Keratinocyte (primary cell): ENCODE measurements around the gene TMEM109. TPM values are rescaled to one million over a fixed set of nuclear protein-coding genes. Genes with fewer than 3 reads are reported as not detected.

ENCODE experiments used
- DNase-seq: peaks from one replicate; pipeline ENCODE4 v3.0.0-alpha.2; 2011; ENCODE audit warnings: low read depth, missing footprints, low spot score
- FAIRE-seq: peaks from 2 replicates; lab custom pipeline; 2011; peaks lifted over from hg19 to GRCh38; lab: Jason Lieb, UNC
- H2AFZ ChIP-seq: 2 replicates; pipeline ENCODE4 v1.6.0; 2012; ENCODE audit warnings: low read length, control low read depth, inconsistent platforms; ENCODE audit not compliant: control insufficient read depth
- H3K27ac ChIP-seq: 2 replicates; pipeline ENCODE4 v1.5.1; 2011; ENCODE audit warnings: low read length; ENCODE audit not compliant: control insufficient read depth, insufficient read depth
- H3K27me3 ChIP-seq: 3 replicates; pipeline ENCODE4 v1.6.0; 2011; ENCODE audit warnings: low read length; ENCODE audit not compliant: control insufficient read depth, insufficient read depth; ENCODE audit errors: extremely low read depth
- H3K36me3 ChIP-seq, 2 experiments: 2 replicates in 1 of 2; 3 replicates in 1 of 2; pipeline ENCODE4 v1.5.1; 2011; ENCODE audit warnings: low read length in 2 of 2, mild to moderate bottlenecking in 1 of 2; ENCODE audit not compliant: control insufficient read depth in 2 of 2, insufficient read depth in 2 of 2; ENCODE audit errors: extremely low read depth in 1 of 2
- H3K4me1 ChIP-seq: 3 replicates; pipeline ENCODE4 v1.5.1; 2011; ENCODE audit warnings: low read length; ENCODE audit not compliant: control insufficient read depth, insufficient read depth; ENCODE audit errors: extremely low read depth
- H3K4me2 ChIP-seq: 3 replicates; pipeline ENCODE4 v1.6.0; 2011; ENCODE audit warnings: low read depth, low read length; ENCODE audit not compliant: control insufficient read depth, insufficient read depth; ENCODE audit errors: extremely low read depth
- H3K4me3 ChIP-seq, 3 experiments: fragments of 200-600 bp in 1 of 3; sonication (generic) in 1 of 3; 2 replicates in 2 of 3; 3 replicates in 1 of 3; pipeline ENCODE4 v1.5.1; 2011 to 2016; ENCODE audit warnings: low read length in 3 of 3, mild to moderate bottlenecking in 3 of 3, control low read depth in 2 of 3, inconsistent platforms in 1 of 3, low read depth in 1 of 3, mixed read lengths in 1 of 3, mixed run types in 1 of 3, moderate library complexity in 1 of 3; ENCODE audit not compliant: control insufficient read depth in 2 of 3, insufficient read depth in 2 of 3; ENCODE audit errors: extremely low read depth in 1 of 3
- H3K79me2 ChIP-seq: 2 replicates; pipeline ENCODE4 v1.6.0; 2012; ENCODE audit warnings: low read length; ENCODE audit not compliant: control insufficient read depth, insufficient read depth
- H3K9ac ChIP-seq: 3 replicates; pipeline ENCODE4 v1.6.0; 2011; ENCODE audit warnings: low read length; ENCODE audit not compliant: control insufficient read depth, insufficient read depth; ENCODE audit errors: extremely low read depth
- H3K9me1 ChIP-seq: 3 replicates; pipeline ENCODE4 v1.6.0; 2011; ENCODE audit warnings: low read length; ENCODE audit not compliant: control insufficient read depth, insufficient read depth; ENCODE audit errors: extremely low read depth
- H3K9me3 ChIP-seq: 2 replicates; pipeline ENCODE4 v1.5.1; 2012; ENCODE audit warnings: low read depth, low read length; ENCODE audit not compliant: control insufficient read depth
- H4K20me1 ChIP-seq: 3 replicates; pipeline ENCODE4 v1.6.0; 2011; ENCODE audit warnings: low read length; ENCODE audit not compliant: control insufficient read depth, insufficient read depth; ENCODE audit errors: extremely low read depth
- EZH2 ChIP-seq: IDR thresholded peaks from one replicate; pipeline ENCODE4 v1.6.1; 2012; ENCODE audit warnings: inconsistent platforms, mild to moderate bottlenecking, low read length, moderate library complexity
- dilution Hi-C: fragments of 300-500 bp; cut with MboI; formaldehyde crosslinking; loops from one replicate; pipeline ENCODE4 v1.7.0; 2020; ENCODE audit warnings: low sequenced_read_pairs; ENCODE audit not compliant: extremely low pct_ligation_motif_present
- polyA plus RNA-seq, 5 experiments: library from polyadenylated mRNA; depleted of rRNA in 3 of 5; stranded (reverse) in 3 of 5; stranded (forward) in 1 of 5; unstranded in 1 of 5; fragments of >200 nt; gene quantifications; 1 replicate in 1 of 5; 2 replicates in 3 of 5; 3 replicates in 1 of 5; pipeline versions ENCODE4 v1.2.1 to v1.2.3, GENCODE V29; 2011 to 2012; ENCODE audit warnings: missing spikeins in 2 of 5, low read depth in 1 of 5, low replicate concordance in 1 of 5
- TF ChIP-seq, protein P1 (sequence below), 3 experiments: IDR thresholded peaks in 1 of 3; conservative IDR thresholded peaks in 1 of 3; optimal IDR thresholded peaks in 1 of 3; 2 replicates in 2 of 3; 3 replicates in 1 of 3; pipeline versions ENCODE3 to v1.5.1; 2011; ENCODE audit warnings: low read length in 3 of 3, mild to moderate bottlenecking in 3 of 3, moderate library complexity in 2 of 3, control low read depth in 1 of 3, inconsistent platforms in 1 of 3; ENCODE audit not compliant: insufficient read depth in 2 of 3; ENCODE audit errors: extremely low read depth in 1 of 3

TMEM109 gene
- polyA plus RNA-seq, 1 donor (not counting 4 experiments of a cell fraction or from before 2014, with no cell fraction given) = 25.2 TPM

DNA sequence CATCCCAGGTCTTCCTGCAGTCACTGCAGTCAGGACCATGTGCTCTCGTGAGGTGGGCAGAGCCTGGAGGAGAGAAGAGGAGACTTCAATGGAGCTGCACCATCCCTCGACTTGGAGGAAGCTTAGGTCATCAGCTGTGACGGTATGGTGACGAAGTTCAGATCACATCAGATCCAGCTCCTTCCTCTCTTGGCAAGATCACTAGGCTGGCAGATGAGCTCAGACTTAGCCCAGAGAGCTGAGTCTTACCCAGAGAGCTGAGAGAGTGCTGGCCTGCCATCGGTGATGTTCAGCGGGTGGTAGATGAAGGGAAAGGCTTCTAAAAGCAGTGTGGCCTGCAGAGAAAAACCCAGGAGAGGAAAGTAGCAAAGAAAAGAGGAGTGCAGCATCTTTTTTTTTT is 39.8 kb downstream of the TMEM109 start:
- no peak for TF ChIP-seq EZH2
- TF ChIP-seq, protein P1, sequence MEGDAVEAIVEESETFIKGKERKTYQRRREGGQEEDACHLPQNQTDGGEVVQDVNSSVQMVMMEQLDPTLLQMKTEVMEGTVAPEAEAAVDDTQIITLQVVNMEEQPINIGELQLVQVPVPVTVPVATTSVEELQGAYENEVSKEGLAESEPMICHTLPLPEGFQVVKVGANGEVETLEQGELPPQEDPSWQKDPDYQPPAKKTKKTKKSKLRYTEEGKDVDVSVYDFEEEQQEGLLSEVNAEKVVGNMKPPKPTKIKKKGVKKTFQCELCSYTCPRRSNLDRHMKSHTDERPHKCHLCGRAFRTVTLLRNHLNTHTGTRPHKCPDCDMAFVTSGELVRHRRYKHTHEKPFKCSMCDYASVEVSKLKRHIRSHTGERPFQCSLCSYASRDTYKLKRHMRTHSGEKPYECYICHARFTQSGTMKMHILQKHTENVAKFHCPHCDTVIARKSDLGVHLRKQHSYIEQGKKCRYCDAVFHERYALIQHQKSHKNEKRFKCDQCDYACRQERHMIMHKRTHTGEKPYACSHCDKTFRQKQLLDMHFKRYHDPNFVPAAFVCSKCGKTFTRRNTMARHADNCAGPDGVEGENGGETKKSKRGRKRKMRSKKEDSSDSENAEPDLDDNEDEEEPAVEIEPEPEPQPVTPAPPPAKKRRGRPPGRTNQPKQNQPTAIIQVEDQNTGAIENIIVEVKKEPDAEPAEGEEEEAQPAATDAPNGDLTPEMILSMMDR (optimal IDR thresholded peaks at IDR 0.05 in 1 of 3, IDR thresholded peaks at IDR 0.05 in 1 of 3, conservative IDR thresholded peaks at IDR 0.05 in 1 of 3; ENCODE audit: extremely low read depth in 1 of 3, insufficient read depth in 2 of 3, low read length in 3 of 3) = no peak
- peaks cover 5% of the 10 kb centered on the region for H3K4me1 ChIP-seq
- H3K27me3 ChIP-seq = peaks cover 4% of the 10 kb centered on the region
- no peaks in the 10 kb centered on the region for H3K9me1 ChIP-seq
- DNase-seq (no peak), FAIRE-seq (no peak)
- no peak overlapping the region for H3K27ac ChIP-seq
- no peaks in the 10 kb centered on the region for H4K20me1 ChIP-seq
- H3K36me3 ChIP-seq = no peaks in the 10 kb centered on the region
- H3K9me3 ChIP-seq = no peaks in the 10 kb centered on the region
- no peak overlapping the region for H3K9ac ChIP-seq
- dilution Hi-C loops = no loop called here
- H3K4me2 ChIP-seq = no peak overlapping the region
- H3K79me2 ChIP-seq = no peaks in the 10 kb centered on the region
- no peak overlapping the region for H2AFZ ChIP-seq
- no peak overlapping the region for H3K4me3 ChIP-seq

DNA sequence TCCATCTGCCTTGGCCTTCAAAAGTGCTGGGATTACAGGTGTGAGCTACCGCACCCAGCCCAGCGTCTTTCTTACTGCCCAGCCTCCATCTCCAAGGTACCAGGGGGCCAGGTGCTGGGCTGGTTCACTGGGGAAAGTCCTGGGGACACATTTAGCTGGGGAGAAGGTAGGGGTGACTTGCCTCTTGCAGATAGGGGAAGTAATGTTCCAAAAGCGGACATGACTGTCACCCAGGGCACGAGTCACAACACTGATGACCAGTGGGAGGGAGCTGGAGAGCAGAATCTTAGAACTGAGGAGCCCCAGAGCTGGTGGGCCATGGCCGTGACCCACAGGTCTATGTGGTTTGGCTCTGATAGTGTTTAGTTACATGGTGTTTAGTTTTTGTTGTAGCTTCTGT is 40.5 kb downstream of the TMEM109 start:
- no peaks in the 10 kb centered on the region for H3K9me3 ChIP-seq
- no peaks in the 10 kb centered on the region for H3K79me2 ChIP-seq
- no peak for DNase-seq
- no peak overlapping the region for H3K27ac ChIP-seq
- H3K4me2 ChIP-seq = no peak overlapping the region
- peaks cover 4% of the 10 kb centered on the region for H3K27me3 ChIP-seq
- dilution Hi-C loops = no loop called here
- no peak overlapping the region for H2AFZ ChIP-seq
- no peak for FAIRE-seq
- H3K9ac ChIP-seq = no peak overlapping the region
- H3K4me3 ChIP-seq = no peak overlapping the region
- no peaks in the 10 kb centered on the region for H3K9me1 ChIP-seq
- H4K20me1 ChIP-seq = no peaks in the 10 kb centered on the region
- H3K4me1 ChIP-seq = peaks cover 5% of the 10 kb centered on the region
- no peaks in the 10 kb centered on the region for H3K36me3 ChIP-seq
- TF ChIP-seq EZH2 = no peak
- TF ChIP-seq, protein P1 (optimal IDR thresholded peaks at IDR 0.05 in 1 of 3, IDR thresholded peaks at IDR 0.05 in 1 of 3, conservative IDR thresholded peaks at IDR 0.05 in 1 of 3; ENCODE audit: extremely low read depth in 1 of 3, insufficient read depth in 2 of 3, low read length in 3 of 3) = no peak
